ENCODE measurements around the gene CCL23.

DNA sequence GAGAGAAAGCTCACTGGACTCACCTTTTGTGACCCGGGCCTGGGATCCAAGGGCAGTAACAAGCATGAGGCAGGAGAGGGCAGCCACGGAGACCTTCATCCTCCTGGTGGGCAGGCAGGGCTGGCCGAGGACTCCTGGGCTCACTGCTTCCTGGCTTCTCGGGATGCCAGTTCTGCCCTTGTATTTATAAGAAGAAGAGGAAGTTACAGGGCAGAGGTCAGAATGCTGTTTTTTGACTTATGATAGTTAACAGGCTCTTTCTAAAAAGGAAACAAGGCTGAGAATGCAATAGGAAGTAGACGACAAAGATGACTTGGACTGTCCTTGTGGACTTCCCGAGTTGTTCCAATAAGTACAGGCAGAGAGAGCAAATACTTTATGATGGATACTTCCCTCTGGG lies at the start of gene CCL23:
- TF ChIP-seq TARDBP (IDR thresholded peaks at IDR 0.05) = no peak
- TF ChIP-seq SP1 (IDR thresholded peaks at IDR 0.05) = no peak
- no peak for TF ChIP-seq NFRKB (IDR thresholded peaks at IDR 0.05)

Measured in HEK293T (cell line).